ENCODE results near the gene ZSCAN12. TPM values are rescaled to one million over a fixed set of nuclear protein-coding genes. Genes with fewer than 3 reads are reported as not detected.

Gene ZSCAN12
- total RNA-seq, 1 experiment from 2014 or later = 0.81 TPM

DNA sequence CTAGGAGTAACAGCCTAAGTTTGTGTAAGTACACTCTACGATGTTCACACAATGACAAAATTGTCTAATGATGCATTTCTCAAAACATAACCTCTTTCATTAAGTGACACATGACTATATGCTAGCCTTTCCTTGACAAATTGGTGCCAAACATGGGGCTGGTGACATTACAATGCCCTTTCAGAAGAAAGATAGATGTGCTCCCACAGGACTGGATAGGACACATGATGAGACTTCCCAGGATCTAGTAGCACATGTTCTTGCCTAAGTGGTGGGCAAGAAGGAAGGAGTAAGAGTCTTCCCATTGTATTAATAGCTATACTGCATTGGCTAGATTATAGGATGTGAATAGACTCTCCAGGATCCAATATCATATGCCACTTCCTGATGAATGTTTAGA, 28.3 kb downstream of the ZSCAN12 start:
- Histone ChIP-seq H3K79me2 (ENCODE audit: insufficient read depth, low read length) (no peaks in the 10 kb centered on the region), H3K36me3 (ENCODE audit: control insufficient read depth in 1 of 2, insufficient read depth in 2 of 2, low read length in 2 of 2) (peaks cover 0 to 2% of the 10 kb centered on the region in 2 experiments; a peak in 1 of 4 replicates), H4K20me1 (ENCODE audit: insufficient read depth) (no peaks in the 10 kb centered on the region), H3K4me2 (ENCODE audit: low read length) (no peak overlapping the region), H3K27ac (ENCODE audit: low read depth, low read length) (no peak overlapping the region), H2AFZ (ENCODE audit: low read depth, low read length, poor library complexity, severe bottlenecking) (no peak overlapping the region), H3K9ac (ENCODE audit: low read length) (no peak overlapping the region), H3K4me1 (ENCODE audit: control insufficient read depth in 1 of 2, insufficient read depth in 2 of 2, low read length in 2 of 2) (no peaks in the 10 kb centered on the region), H3K9me2 (ENCODE audit: insufficient read depth) (no peaks in the 10 kb centered on the region), H3K4me3 (replicated peaks in 1 of 2; ENCODE audit: low read depth in 1 of 2, low read length in 2 of 2) (no peak overlapping the region), H3K27me3 (ENCODE audit: insufficient read depth, low read length) (no peaks in the 10 kb centered on the region), H3K9me3 (ENCODE audit: control insufficient read depth in 1 of 2, insufficient read depth in 1 of 2, low read depth in 1 of 2, low read length in 2 of 2) (no peaks in the 10 kb centered on the region)
- TF ChIP-seq, protein P1, sequence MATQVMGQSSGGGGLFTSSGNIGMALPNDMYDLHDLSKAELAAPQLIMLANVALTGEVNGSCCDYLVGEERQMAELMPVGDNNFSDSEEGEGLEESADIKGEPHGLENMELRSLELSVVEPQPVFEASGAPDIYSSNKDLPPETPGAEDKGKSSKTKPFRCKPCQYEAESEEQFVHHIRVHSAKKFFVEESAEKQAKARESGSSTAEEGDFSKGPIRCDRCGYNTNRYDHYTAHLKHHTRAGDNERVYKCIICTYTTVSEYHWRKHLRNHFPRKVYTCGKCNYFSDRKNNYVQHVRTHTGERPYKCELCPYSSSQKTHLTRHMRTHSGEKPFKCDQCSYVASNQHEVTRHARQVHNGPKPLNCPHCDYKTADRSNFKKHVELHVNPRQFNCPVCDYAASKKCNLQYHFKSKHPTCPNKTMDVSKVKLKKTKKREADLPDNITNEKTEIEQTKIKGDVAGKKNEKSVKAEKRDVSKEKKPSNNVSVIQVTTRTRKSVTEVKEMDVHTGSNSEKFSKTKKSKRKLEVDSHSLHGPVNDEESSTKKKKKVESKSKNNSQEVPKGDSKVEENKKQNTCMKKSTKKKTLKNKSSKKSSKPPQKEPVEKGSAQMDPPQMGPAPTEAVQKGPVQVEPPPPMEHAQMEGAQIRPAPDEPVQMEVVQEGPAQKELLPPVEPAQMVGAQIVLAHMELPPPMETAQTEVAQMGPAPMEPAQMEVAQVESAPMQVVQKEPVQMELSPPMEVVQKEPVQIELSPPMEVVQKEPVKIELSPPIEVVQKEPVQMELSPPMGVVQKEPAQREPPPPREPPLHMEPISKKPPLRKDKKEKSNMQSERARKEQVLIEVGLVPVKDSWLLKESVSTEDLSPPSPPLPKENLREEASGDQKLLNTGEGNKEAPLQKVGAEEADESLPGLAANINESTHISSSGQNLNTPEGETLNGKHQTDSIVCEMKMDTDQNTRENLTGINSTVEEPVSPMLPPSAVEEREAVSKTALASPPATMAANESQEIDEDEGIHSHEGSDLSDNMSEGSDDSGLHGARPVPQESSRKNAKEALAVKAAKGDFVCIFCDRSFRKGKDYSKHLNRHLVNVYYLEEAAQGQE (IDR thresholded peaks at IDR 0.05; ENCODE audit: low read depth) = no peak
- TF ChIP-seq EGR1 (IDR thresholded peaks at IDR 0.05; ENCODE audit: low read depth) (no peak), ZNF274 (IDR thresholded peaks at IDR 0.05; ENCODE audit: low read depth, low read length) (no peak), EZH2phosphoT487 (IDR thresholded peaks at IDR 0.05; ENCODE audit: borderline replicate concordance) (no peak), RAD21 (IDR thresholded peaks at IDR 0.05; ENCODE audit: low read depth) (no peak)
- TF ChIP-seq, protein P2, sequence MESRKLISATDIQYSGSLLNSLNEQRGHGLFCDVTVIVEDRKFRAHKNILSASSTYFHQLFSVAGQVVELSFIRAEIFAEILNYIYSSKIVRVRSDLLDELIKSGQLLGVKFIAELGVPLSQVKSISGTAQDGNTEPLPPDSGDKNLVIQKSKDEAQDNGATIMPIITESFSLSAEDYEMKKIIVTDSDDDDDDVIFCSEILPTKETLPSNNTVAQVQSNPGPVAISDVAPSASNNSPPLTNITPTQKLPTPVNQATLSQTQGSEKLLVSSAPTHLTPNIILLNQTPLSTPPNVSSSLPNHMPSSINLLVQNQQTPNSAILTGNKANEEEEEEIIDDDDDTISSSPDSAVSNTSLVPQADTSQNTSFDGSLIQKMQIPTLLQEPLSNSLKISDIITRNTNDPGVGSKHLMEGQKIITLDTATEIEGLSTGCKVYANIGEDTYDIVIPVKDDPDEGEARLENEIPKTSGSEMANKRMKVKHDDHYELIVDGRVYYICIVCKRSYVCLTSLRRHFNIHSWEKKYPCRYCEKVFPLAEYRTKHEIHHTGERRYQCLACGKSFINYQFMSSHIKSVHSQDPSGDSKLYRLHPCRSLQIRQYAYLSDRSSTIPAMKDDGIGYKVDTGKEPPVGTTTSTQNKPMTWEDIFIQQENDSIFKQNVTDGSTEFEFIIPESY (IDR thresholded peaks at IDR 0.05; ENCODE audit: extremely low read depth, insufficient replicate concordance, low read length) = no peak
- TF ChIP-seq, protein P3, sequence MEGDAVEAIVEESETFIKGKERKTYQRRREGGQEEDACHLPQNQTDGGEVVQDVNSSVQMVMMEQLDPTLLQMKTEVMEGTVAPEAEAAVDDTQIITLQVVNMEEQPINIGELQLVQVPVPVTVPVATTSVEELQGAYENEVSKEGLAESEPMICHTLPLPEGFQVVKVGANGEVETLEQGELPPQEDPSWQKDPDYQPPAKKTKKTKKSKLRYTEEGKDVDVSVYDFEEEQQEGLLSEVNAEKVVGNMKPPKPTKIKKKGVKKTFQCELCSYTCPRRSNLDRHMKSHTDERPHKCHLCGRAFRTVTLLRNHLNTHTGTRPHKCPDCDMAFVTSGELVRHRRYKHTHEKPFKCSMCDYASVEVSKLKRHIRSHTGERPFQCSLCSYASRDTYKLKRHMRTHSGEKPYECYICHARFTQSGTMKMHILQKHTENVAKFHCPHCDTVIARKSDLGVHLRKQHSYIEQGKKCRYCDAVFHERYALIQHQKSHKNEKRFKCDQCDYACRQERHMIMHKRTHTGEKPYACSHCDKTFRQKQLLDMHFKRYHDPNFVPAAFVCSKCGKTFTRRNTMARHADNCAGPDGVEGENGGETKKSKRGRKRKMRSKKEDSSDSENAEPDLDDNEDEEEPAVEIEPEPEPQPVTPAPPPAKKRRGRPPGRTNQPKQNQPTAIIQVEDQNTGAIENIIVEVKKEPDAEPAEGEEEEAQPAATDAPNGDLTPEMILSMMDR (IDR thresholded peaks at IDR 0.05 in 2 of 3, conservative IDR thresholded peaks at IDR 0.05 in 1 of 3; ENCODE audit: borderline replicate concordance in 1 of 3, insufficient read depth in 1 of 3, low read depth in 2 of 3, low read length in 2 of 3) = no peak
- RAD21 ChIA-PET (ENCODE audit: low non-redundant PET in 1 of 2, low total read pairs in 2 of 2, uncharacterized antibody in 2 of 2, unreplicated experiment in 2 of 2) = no interaction called here
- DNase-seq (ENCODE audit: low read depth, low spot score) (no peak), ATAC-seq (no peak)
- POLR2A ChIA-PET = interaction anchor here (1.0 kb wide), 1 partner anchor 15 kb away, joined by 3 read pairs; no protein-coding TSS in a partner anchor
- intact Hi-C loops (cut with micrococcal nuclease) = no loop called here
- CTCF ChIA-PET = interaction anchor here (0.7 kb wide), 1 partner anchor 15 kb away, joined by 4 read pairs; no protein-coding TSS in a partner anchor
- BruUV-seq (replicated peaks) = no TSS peak
